Epidermal melanocyte (primary cell): ENCODE measurements around the gene GNG14.
"Not testable (repeated sequence)": the region's sequence is repeated elsewhere in the genome, so short reads cannot be mapped to it uniquely, and the experiment has no call there.

Experiments used
- DNase-seq: peaks from one replicate; pipeline ENCODE4 v3.0.0; 2011; ENCODE audit warnings: low spot score; ENCODE audit not compliant: insufficient read length

The GNG14 gene

DNA sequence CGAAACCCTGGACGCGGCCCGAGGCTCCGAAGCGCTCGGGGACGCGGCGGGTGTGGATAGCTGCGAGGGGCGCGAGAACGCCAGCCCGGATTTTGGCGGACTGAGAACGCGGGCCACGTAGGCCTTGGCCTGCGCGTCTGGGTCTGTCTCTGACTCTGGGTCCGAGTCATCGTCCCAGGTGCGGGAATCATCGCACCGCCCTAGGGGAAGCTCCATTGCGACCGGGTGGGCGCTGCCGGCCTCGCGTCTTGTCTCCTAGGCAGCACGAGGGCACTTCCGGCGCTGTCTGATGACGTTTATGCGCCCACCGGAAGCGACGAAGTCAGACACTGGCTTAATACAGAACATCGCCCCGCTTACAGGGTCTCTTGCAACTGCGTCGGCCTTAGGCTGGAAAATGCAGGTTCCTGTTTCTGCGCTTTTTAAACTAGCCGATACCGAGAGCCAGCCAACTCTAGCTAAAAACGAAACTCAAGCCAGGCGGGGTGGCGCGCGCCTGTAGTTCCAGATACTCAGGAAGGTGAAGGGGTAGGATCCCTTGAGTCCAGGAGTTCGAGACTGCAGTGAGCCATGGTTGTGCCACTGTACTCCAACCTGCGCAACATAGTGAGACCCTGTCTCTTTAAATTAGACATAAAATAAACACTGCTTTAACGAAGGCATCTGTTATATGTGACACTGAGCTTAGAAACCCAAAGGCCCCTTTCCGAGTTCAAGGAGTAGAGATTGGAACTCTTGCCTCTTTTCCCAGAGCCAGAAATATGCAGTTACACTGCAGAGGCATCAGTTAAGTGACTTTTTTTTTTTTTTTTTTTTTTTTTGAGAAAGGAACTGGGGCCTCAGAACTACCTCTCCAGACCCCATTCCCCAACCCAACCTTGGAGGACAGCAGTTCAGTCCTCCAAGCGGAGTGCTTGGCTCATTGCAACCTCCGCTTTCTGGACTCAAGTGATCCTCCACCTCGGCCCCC is 8.9 kb downstream of the GNG14 start, which contains the start of gene FBXW9:
Gene FBXW9 (minus strand): TSS at position 266 of the 970 bp plus-strand sequence. CDS start 50 bp downstream, at position 216.
- peak; percentile 99 for DNase-seq

DNA sequence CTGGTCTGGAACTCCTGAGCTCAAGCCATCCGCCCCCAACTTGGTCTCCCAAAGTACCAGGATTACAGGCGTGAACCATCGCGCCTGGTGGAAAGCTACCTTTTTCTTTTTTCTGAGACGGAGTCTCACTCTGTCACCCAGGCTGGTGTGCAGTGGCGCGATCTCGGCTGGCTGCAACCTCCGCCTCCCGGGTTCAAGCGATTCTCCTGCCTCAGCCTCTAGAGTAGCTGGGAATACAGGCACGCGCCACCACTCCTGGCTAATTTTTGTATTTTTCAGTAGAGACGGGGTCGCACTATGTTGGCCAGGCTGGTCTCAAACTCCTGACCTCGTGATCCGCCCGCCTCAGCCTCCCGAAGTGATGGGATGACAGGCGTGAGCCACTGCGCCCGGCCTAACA is 9.6 kb downstream of the GNG14 start:
- DNase-seq, result not testable (repeated sequence)

DNA sequence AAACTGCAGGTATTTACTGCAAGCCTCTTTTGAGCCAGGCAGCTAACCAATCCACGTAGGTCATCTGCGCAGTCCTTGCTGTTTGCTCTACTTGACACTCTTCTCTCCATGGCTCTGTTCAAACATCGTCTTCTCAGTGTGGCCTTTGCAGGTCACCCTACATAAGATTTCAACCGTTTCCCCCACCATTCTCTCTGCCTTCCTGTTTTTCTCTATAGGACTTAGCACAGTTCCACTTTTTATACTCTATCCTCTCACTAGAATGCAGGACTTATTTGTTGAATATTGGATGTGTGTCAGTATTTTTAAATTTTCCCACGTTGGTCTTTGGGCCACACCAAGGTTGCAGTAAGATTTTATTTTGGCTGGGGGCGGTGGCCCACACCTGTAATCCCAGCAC is 10.3 kb downstream of the GNG14 start:
- no peak for DNase-seq

DNA sequence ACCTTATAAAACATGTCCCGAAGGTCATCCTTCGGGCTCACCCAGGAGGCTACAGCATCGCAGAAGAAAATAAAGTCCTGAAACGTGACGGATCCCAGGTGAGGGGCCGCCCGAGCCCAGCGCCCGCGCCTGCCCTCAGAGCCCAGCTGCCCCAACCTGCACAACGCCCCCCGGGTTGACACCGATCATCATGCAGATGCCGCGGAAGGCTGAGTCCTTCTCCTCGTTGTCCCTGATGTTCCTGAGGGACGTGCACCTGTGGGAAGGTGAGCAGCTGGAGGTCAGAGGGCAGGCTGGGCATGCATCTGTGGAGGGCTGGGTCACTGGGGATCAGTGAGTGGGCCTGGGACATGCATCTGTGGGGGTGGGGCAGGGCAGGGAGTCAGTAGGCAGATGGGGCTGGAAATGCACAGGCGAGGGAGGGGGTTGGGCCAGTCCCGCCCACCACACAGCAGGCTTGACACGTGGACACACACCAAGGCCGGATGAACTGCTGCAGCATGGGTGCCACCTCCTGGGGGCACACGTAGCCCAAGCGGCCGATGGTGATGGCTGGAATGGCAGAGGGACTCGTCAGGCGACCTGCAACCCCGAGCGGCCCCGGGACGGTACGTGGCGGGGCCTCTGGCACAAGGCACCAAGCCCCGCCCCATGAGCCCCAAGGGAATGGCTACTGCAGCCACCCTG is 13.9 kb downstream of the GNG14 start:
- DNase-seq, result no peak

DNA sequence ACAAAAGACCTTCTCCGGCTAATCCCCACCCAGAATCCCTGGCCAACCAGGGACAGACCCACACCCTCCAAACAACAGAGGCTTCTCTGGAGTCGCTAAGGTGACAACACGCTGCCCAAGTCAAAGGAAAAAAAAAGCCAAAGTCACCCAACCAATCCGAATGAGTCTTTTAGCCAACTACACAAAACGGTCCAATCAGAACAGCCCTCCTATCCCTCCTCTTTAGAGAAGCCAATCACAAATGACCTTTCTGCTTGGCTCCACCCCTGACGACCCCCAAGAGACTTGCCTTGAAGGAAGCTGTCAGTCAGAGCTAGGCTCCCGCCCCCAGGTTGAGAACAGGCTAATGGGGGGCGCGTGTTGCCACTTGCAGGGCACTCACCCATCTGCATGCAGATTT is 15.2 kb downstream of the GNG14 start:
- DNase-seq, result no peak

DNA sequence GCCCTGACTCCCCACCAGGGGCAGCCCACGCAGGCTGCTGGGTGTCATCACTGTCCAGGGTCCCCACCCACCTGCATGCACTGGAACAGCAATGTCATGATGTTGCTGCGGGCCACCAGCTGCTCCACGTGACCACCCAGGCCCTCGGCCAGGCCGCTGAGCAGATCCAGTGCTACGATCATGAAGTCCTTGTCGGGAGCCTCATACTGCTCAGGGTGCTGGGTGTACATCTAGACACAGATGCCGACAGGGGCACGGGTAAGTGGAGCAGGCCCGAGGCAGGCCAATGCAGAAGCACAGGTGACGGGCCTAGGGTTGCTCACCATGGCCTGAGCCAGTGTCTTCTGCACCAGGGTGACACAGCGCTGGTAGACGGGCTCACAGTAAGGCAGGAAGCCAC is 17.4 kb downstream of the GNG14 start:
- no peak for DNase-seq

DNA sequence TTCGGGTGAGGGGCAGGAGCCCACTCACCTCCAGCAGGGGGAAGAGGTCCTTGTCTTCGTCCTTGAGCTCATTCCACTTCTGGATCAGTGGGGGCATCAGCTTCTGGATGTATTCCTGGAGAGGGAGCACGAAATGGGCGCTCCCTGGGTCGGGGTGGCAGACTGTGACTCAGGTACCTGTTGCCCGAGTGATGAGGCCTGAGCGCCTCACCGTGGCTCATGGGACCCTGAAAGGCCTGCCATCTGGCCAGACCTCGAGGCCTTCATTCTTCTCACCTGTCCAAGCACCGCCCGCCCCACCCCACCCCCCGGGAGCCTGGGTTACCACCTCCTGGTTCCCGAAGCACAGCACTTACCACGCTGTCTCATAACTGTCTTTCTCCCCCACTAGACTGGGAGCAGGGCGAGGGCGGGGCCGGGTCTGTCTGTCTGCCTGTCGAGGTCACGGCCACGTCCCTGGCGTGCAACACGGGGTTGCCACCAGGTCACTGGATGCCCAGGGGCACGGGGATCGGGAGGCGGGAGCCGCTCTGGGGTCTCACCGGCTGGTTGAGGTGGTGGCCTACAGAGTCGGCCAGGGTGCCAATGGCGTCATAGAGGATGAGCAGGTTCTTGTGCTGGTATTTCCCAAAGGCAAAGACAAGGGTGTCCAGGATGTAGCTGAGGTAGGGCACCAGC is 18.0 kb downstream of the GNG14 start:
- DNase-seq, result no peak

DNA sequence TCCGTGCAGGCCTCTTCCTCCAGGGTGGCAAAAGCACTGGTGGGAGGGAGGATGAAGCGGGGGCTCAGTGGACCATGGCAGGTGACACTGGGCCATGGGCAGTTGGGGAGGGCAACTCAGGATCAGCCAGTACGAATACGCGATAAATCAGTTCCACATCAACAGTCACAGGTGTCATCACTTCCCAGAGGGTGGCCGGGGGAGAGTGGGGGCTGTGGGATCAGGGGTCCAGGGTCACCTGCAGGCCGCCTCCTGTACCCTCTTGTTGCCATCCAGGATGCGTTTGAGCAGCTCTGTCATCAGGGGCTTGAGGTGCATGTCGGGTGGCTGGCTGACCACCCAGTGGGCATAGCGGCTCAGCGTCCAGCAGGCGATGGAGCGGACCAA is 18.5 kb downstream of the GNG14 start:
- DNase-seq, result no peak

DNA sequence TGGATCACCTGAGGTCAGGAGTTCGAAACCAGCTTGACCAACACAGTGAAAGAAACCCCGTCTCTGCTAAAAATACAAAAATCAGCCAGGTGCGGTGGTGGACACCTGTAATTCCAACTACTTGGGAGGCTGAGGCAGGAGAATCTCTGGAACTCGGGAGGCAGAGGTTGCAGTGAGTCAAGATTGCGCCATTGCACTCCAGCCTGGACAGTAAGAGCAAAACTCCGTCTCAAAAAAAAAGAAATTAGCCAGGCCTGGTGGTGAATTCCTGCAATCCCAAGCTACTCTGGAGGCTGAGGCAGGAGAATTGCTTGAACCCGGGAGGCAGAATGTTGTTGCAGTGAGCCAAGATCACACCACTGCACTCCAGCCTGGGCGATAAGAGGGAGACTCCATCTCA is 20.8 kb downstream of the GNG14 start:
- no peak for DNase-seq

DNA sequence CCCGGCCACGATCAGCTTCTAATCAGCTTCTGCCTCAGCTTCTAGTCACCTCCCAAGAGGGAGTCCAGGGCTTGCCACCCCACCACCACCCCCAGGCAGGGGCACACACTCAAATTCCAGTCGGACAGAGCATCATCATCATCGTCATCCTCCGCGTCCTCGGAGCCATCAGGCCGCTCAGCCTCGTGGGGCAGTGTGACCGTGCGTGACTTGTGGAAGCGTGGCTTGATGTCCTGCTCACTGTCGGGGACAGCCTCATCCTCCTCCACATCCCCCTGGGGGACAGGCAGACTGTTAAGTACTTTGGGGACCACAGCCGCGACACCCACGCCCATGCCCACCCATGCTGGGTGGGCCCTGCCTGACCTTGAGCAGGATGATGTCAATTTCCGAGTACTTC is 23.4 kb downstream of the GNG14 start:
- DNase-seq, result no peak

DNA sequence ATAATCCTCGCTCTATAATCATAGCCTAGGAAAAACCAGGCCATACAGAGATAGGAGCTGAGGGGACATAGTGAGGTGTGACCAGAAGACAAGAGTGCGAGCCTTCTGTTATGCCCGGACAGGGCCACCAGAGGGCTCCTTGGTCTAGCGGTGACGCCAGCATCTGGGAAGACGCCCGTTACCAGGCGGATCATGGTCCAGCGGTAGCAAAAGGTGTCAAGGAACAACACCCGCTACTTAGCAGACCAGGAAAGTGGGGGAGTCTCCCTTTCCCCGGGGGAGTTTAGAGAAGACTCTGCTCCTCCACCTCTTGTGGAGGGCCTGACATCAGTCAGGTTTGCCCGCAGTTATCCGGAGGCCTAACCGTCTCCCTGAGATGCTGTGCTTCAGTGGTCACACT is 24.3 kb downstream of the GNG14 start:
- DNase-seq, result not testable (repeated sequence)

DNA sequence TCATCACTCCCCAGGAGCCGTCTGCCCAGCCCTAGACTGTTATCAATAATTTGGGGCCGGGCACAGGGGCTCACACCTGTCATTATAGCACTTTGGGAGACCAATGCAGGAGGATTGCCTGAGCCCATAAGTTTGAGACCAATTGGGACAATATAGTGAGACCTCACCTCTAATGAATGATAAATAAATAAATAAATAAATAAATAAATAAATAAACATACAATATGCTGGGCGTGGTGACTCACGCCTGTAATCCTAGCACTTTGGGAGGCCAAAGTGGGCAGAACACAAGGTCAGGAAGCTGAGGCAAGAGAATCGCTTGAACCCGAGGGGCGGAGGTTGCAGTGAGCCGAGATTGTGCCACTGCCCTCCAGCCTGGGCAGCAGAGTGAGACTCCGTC is 25.5 kb downstream of the GNG14 start:
- not testable (repeated sequence) for DNase-seq

DNA sequence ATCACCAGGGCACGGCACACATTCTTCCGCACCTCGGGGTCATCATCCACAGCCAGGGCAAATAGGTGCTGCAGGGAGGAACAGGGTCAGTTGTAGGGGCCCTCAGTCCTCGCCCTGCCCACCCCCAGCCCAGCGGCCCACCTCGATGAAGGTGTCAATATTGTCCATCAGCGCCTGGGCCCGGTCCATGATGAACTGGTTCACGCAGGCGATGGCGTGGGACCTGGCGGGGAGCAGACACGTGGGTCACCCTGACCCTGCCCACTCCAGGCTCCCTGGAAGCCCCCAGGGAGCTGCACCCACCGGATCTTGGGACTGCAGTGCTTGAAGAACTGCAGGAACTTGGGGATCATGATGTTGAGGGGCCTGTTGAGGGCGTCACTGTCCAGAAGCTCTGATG is 27.3 kb downstream of the GNG14 start:
- DNase-seq, result no peak

DNA sequence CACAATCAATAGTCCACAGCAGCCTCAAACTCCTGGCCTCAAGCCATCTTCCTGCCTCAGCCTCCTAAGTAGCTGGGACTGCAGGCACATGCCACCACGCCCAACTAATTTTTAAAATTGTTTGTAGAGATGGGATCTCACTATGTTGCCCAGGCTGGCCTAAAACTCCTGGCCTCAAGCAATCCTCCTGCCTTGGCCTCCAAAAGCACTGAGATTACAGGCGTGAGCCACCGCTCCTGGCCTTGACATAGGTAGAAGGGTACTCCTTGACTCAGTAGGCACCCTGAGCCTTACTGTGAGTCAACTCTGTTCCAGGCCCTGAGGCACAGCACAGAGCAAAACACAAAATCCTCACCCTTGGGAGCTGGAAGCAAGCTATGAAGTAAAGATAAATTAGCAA is 28.1 kb downstream of the GNG14 start:
- no peak for DNase-seq

DNA sequence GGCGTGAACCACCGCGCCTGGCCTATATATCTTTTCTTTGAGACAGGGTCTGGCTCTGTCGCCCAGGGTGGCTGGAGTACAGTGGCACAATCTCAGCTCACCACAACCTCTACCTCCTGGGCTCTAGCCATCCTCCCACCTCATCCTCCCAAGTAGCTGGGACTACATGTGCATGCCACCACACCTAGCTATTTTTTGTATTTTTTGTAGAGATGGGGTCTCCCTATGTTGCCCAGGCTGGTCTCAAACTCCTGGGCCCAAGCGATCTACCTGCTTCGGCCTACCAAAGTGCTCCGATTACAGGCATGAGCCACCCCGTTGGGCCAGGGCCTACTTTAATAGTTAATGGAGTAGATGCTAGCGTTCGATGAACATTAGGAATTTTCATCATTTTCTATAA is 32.5 kb downstream of the GNG14 start:
- DNase-seq, result no peak

DNA sequence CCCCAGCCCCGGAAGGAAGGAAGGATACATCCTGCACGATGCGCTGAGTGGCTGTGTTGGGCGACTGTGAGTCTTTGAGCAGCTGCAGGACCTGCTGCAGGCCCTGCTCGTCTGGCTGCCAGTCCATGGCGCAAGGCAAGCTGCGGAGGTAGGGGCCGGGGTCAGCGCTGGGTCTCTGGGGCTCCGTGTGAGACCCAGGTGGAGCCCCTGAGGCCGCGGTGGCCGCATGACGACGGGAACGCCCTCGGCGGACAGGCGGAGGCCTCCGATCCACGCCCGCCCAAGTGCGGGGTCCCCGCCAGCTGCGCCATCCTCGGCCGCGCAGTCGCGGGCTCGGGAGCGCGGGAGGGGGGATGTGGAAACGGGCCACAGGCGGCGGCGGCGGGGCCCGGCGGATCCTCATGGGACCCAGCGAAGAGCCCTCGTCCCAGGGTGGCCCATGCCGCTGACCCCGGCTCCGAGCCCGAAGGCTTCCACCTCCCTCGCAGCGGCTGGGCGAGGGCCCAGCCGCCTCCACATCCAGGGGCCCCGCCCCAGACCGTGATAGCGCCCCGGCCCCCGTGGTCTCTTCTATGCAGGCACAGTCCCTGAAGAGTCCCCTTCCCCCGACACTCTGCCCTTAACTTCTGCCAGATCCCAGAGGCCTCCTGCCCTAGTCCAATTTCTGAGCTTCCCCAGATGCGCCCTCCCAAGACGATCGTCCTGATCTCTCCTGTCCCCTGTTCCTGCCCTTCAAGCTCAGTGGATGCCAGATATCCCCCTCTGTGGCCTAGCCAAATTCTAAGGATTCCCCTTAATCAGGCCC is 33.3 kb downstream of the GNG14 start:
- no peak for DNase-seq

DNA sequence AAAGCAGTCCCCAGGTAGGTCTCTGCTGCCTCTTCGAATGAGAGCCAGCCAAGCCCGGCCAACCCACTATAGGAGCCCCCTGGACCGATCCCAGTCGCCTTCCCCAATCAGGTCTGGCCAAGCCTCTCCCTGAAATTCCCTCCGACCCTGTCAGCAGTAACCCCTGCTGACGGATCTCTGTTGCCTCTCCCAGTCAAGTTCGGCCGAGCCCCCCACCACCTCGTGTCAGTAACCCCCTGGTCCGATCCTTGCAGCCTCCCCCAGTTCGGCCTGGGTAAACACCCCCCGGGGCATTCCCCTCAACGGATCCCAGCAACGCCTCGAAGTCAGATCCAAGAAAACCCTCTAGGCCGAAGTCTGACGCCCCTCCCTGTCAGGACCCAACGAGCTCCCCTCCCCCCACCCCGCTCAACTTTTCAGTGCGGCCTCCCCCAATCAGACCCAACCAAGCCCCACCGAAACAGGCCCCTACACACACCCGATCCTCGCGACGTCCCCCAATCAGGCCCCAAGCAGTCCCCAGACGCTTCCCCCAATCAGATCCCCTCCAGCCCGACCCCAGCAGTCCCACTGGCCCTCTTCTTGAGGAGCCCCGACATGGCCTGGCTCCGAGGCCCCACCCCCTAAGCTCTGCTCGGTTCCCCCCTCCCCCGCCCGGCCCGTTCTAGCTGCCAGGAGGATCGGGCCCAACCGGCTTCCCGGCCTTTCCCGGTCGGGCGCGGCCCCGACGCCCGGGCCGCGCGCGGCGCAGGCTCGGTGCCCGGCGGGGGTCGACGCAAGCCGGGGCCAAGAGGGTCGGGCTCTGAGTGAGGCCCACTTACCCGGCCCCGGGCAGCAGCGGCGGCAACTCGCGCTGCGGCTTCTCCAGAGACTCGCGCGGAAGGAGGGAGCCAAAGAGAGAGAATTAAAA is 34.1 kb downstream of the GNG14 start:
- peak; percentile 71 for DNase-seq

DNA sequence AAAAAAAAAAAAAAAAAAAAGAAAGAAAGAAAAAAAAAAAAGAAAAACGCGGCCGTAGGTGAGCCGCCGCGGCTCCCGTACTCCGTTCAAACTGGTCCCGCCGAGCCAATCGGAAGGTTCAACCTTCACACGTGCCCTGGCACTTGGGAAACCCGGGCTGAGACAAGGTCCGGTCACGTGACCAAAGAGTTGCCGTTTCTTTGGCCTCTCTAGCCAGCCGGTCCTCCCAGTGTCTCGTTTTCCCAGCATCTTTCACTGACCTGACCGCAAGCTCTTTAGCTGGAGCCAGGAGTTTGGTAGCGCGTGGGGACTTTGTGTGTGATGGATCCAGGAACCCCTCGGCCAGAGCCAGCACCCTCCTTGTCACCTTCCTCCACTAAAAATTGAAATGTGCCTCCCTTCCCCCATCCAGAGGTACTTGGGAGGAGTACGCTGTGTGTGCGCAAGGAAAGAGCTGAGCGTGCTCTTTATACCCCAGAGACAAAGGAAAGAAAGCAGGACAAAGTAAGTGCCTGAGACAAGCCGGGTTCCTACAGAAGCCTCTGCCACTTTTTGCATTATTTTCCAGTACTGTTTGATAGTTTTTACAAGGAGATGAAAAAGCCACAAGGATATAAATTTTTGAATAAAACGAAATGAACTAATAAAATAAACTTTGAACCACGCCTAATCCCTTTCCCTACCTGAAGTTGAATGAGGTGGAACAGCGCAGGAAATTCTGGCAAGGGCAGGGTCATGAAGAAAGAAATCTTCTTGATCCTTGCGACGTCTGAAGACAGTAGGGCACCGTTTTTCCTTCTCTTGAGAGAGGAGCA is 35.0 kb downstream of the GNG14 start:
- peak; percentile 100 for DNase-seq

DNA sequence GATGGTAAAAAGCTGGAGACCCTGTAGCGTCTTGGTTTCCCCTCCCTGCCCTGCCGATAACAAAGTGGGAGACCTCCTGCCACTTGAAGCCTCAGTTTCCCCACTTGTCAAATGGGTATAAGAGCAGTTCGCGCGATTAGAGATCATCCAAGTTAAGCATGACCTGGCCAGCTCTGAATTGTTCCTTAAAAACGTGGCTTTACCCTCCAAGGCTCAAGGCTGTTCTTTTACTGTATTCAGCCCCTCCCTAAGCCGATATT is 35.5 kb downstream of the GNG14 start:
- DNase-seq, result no peak
